GM19395 (cell line): Measurements from ENCODE around the gene ZNF823.
"Not testable (repeated sequence)": the region's sequence is repeated elsewhere in the genome, so short reads cannot be mapped to it uniquely, and the experiment has no call there.

Experiments
- ATAC-seq: cut with Tn5 transposase; IDR thresholded peaks from one replicate; pipeline ENCODE4 v1.9.1; 2021; ENCODE audit warnings: mild to moderate bottlenecking, moderate library complexity; ENCODE audit not compliant: unreplicated experiment

The ZNF823 gene

DNA sequence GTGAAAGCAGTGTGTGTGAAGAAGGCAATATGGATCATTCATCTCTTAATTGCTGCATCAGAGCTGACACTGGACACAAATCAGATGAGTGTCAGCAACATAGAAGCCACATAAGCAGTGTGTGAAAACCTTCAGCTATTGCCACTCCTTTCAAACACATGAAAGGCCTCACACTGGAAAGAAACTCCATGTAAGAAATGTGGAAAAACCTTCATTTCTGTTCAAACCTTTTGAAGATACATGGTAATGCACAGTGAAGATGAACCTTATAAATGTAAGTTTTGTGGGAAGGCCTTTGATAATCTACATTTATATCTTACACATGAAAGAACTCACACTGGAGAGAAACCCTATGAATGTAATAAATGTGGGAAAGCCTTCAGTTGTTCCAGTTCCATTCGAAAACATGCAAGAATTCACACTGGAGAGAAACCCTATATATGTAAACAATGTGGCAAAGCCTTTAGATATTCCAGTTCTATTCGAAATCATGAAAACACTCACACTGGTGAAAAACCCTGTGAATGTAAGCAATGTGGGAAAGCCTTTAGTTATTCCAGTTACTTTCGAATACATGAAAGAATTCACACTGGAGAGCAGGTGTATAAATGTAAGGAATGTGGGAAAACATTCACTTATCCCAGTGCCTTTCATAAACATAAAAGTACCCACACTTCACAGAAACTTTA, 53.6 kb downstream of the ZNF823 start:
- ATAC-seq = no peak

GRCh38 chr19:11680689-11681302, 58.0 kb downstream of the ZNF823 start:
- ATAC-seq = no peak

- no peak for ATAC-seq
These were observed 60.2 kb downstream of the ZNF823 start for GRCh38 chr19:11678504-11678903.

GRCh38 chr19:11676661-11677600, 61.8 kb downstream of the ZNF823 start:
- ATAC-seq = not testable (repeated sequence)

DNA sequence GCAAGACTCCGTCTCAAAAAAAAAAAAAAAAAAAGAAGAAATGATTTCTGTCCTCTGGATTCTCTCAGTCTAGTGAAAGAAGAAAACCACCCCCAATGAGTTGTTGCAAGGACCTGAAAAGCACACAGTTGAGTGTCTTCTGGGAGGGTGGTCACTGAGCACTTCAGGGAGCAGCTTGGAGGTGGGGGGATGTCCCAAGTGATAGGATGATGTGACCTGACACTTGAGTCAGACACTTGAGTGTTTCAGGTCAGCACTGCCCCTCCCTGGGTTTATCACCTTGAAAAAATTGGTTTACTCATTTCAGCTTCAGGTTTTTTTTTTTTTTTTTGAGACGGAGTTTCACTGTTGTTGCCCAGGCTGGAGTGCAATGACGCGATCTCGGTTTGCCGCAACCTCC, 63.2 kb downstream of the ZNF823 start:
- ATAC-seq = no peak

GRCh38 chr19:11674067-11674492, 64.7 kb downstream of the ZNF823 start:
- ATAC-seq = no peak

- ATAC-seq = no peak
These were observed 65.1 kb downstream of the ZNF823 start for GRCh38 chr19:11673608-11674041.
